ENCODE data around the gene PRICKLE3.
"Not testable (repeated sequence)": the region's sequence is repeated elsewhere in the genome, so short reads cannot be mapped to it uniquely, and the experiment has no call there.

The PRICKLE3 gene

DNA sequence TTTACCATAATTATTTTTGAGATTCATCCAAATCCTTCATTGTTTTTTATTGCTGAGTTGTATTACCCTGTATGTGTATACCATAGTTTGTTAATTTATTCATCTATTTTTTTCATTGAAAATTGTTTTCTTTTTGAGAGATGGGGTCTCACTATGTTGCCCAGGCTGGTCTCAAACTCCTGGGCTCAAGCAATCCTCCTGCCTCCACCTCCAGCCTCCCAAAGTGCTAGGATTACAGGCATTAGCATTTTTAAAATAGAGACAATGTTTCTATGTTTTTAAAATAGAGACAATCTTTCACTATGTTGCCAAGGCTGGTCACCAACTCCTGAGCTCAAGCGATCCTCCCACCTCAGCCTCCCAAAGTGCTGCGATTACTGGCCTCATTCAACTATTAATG, 25.3 kb downstream of the PRICKLE3 start:
- no peak for DNase-seq (ENCODE audit: low read depth in 3 of 3)

DNA sequence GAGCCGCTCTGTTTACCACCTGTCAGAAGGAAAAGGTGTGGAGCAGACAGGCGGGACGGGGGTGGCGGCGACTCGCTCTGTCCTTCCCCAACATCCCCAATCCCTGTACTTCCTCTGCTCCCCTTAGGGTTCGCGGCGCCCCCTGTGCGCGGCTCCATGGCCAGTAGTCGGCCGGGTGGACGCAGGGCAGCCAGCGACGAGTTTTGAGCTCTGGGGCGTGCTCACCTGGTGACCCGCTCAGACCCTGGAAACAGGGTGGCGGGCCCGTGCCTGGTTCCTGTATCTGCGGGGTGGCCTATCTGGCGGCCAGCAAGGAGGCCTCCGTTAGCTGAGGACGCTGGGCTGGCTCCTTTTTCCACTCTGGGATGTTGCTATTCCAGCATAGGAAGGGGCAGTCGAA, 29.0 kb downstream of the PRICKLE3 start:
- DNase-seq (ENCODE audit: low read depth in 3 of 3) = no peak

GRCh38 chrX:49155900-49156837, 30.0 kb downstream of the PRICKLE3 start:
- peak; percentile 56 to 83 (median 67) for DNase-seq (ENCODE audit: low read depth in 3 of 3)

GRCh38 chrX:49155243-49155899, 30.8 kb downstream of the PRICKLE3 start:
- DNase-seq (ENCODE audit: low read depth in 3 of 3) = peak in 1 of 3 experiments; percentile 39

GRCh38 chrX:49153467-49153866, 32.7 kb downstream of the PRICKLE3 start:
- DNase-seq (ENCODE audit: low read depth in 3 of 3) = no peak

GRCh38 chrX:49149291-49149690, 36.9 kb downstream of the PRICKLE3 start:
- not testable (repeated sequence) for DNase-seq (ENCODE audit: low read depth in 3 of 3)

GRCh38 chrX:49148390-49149100, 37.6 kb downstream of the PRICKLE3 start:
- DNase-seq (ENCODE audit: low read depth in 3 of 3) = not testable (repeated sequence)

DNA sequence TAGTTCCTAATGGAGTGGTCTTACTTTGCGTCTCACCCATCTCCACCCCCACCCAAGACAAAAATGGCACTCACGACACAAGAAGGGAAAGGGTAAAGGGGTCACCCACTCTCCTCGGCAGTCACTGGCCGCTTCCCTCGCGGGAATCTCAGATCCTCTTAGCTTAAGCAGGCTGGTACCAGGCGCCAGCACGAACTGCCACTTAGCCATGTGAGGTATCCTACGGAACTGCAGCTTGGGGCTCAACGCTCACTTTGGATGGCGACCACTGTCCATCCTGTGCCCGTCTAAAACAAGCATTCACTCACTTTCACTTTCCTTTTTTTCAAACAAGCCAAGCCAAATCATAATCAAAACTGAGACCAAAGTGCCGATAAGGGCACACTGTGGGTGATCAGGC, 38.2 kb downstream of the PRICKLE3 start:
- no peak for DNase-seq (ENCODE audit: low read depth in 3 of 3)

DNA sequence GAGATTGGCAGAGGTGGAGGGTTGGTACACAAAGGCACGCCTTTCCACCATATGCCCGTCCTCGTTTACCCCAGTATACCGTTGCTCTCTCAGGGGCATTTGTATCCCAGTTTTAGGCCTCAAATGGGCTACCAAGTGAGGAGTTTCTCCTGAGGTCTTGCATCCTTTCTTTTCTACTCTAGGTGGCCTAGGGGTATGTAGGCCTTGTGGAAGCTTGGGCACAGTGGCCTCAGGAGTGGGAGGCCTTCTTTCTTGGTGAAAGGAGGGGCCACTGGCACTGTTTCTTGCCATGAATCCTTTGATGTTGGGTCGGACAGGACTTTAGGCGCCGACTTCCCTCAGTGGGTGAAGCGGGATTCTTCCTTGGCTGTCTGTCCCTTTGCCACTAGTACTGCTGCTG, 38.9 kb downstream of the PRICKLE3 start:
- no peak for DNase-seq (ENCODE audit: low read depth in 3 of 3)

GRCh38 chrX:49143154-49143553, 43.0 kb downstream of the PRICKLE3 start:
- not testable (repeated sequence) for DNase-seq (ENCODE audit: low read depth in 3 of 3)

DNA sequence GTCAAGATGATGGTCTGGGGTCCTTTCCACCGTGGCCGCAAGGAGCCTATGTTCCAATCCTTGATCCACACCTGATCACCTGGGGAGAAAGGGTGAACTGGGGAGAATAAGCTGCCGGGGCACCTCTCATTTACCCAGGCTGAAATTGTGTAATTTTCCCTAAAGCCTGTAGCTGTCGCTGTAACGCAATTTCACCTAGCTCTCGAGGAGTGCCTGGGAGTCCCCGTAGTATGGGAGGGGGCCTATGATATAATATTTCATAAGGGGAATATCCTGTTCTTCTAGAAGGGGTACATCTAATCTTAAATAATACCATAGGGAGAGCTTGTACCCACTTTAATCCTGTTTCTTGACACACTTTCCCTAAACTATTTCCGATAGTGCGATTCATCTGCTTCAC, 43.9 kb downstream of the PRICKLE3 start:
- DNase-seq (ENCODE audit: low read depth in 3 of 3) = not testable (repeated sequence)

- no peak for DNase-seq (ENCODE audit: low read depth in 3 of 3)
Observed at GRCh38 chrX:49139713-49140112, 46.5 kb downstream of the PRICKLE3 start.

DNA sequence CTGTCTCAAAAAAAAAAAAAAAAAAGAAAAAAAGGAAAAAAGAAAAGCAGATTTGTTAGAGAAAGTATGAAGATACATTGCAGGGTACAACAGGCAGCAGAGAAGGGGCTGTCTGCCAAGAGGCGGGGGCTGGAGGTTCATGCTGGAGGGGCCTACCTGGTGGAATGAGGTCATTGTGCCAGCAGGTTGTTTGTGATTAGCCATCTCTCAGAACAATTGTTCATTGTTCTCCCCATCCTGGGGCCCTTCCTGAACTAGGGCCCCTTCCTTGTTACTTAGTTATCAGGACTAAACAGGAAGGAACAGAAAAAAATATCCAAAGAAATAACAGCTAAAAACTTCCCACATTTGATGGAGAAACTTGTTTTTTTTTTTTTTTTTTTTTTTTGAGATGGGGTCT, 48.7 kb downstream of the PRICKLE3 start:
- no peak for DNase-seq (ENCODE audit: low read depth in 3 of 3)

DNA sequence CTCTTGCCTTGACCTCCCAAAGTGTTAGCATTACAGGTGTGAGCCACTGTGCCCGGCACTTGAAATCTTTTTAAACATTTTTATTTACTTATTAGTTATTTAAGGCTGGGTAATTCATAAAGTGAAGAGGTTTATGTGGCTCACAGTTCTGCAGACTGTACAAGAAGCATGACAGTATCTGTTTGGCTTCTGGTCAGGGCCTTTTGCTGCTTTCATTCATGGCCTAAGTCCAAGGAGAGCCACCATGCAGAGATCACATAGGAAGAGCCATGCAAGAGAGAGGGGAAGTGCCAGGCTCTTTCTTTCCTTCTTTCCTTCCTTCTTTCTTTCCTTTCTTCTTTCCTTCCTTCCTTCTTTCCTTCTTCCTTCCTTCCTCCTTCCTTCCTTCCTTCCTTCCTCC, 52.4 kb downstream of the PRICKLE3 start:
- no peak for DNase-seq (ENCODE audit: low read depth in 3 of 3)

DNA sequence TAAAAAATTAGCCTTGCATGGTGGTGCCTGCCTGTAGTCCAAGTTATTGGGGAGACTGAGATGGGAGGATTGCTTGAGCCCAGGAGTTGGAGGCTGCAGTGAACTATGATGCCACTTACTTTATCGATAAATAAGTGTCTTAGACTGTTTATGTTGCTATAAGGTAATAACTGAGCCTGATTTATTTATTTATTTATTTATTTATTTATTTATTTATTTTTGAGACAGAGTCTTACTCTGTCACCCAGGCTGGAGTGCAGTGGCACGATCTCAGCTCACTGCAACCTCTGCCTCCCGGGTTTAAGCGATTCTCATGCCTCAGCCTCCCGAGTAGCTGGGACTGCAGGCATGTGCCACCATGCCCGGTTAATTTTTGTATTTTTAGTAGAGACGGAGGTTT, 53.9 kb downstream of the PRICKLE3 start:
- not testable (repeated sequence) for DNase-seq (ENCODE audit: low read depth in 3 of 3)

DNA sequence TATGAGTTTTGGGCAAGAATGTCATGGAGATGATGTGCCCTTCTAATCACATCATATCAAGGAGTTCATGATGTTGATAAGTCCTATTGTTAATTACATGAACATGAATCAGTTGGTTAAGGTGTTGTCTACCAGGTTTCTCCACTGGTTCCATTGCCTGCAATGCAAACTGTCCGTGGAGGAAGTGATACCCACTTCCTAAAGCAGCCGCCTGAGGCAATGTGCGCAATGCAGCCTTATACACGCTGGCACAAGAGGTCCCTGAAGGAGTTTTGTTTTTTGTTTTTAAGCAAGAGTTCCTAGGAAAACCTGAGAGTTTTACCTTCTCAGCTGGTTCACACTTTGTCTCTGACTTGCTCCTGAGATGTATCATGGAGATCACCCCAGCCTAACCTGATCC, 56.7 kb downstream of the PRICKLE3 start:
- DNase-seq (ENCODE audit: low read depth in 3 of 3) = no peak

DNA sequence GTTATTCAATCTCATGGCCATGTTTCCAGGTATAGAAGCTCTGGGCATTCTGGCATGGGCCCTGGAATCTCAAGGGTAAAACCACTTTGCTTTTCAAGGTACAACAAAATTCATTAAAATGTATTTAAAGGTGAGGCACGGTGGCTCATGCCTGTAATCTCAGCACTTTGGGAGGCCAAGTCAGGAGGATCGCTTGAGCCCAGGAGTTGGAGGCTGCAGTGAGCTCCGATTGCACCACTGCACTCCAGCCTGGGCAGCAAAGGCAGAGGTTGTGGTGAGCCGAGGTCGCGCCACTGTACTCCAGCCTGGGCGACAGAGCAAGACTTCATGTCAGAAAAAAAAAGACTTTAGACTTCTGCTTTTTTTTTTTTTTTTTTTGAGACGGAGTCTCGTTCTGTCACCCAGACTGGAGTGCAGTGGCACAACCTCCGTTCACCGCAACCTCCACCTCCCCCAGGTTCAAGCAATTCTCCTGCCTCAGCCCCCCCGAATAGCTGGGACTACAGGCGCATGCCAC, 58.4 kb downstream of the PRICKLE3 start:
- DNase-seq (ENCODE audit: low read depth in 3 of 3) = not testable (repeated sequence)
